GM12872 (cell line): ENCODE data around the gene CDH20.

Experiments
- TF ChIP-seq, protein P1 (sequence below): IDR thresholded peaks from 3 replicates; pipeline ENCODE4 v1.5.1; 2011; ENCODE audit warnings: low read depth, mild to moderate bottlenecking, low read length, moderate library complexity; ENCODE audit not compliant: insufficient read depth

The CDH20 gene

DNA sequence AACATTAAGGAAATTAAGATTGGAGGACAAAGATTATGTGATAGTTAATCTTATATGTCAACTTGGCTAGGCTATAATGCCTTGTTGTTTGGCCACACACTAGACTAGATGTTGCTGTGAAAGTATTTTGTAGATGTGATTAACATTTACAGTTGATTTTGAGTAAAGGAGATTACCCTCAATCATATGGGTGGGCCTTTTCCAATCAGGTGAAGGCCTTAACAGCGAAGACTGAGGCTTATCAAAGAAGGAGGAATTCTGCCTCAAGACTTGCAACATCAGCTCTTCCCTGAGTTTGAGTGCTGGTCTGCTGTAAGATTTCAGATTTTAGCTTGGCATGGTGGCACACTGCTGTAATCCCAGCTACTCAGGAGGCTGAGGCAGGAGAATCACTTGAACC lies 250.3 kb downstream of the CDH20 start:
- TF ChIP-seq, protein P1, sequence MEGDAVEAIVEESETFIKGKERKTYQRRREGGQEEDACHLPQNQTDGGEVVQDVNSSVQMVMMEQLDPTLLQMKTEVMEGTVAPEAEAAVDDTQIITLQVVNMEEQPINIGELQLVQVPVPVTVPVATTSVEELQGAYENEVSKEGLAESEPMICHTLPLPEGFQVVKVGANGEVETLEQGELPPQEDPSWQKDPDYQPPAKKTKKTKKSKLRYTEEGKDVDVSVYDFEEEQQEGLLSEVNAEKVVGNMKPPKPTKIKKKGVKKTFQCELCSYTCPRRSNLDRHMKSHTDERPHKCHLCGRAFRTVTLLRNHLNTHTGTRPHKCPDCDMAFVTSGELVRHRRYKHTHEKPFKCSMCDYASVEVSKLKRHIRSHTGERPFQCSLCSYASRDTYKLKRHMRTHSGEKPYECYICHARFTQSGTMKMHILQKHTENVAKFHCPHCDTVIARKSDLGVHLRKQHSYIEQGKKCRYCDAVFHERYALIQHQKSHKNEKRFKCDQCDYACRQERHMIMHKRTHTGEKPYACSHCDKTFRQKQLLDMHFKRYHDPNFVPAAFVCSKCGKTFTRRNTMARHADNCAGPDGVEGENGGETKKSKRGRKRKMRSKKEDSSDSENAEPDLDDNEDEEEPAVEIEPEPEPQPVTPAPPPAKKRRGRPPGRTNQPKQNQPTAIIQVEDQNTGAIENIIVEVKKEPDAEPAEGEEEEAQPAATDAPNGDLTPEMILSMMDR = no peak

DNA sequence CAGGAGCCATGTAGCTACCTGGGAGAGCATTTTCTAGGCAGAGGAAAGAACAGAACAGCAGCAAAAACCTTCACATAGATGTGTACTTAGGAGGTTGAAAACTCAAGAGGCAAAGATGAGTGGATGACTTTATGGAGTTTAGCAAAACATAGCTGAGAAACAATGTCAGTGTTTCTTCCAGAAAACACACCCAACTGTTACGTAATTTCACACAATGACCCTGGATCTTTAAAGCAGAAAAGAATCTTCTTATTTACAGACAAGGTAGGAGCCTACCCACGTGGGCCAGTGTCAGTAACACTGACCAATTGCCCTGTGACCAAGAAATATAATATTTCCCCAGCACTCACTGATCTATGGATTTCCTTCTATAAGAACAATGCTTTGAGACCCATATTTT lies 254.6 kb downstream of the CDH20 start:
- TF ChIP-seq, protein P1 = no peak

DNA sequence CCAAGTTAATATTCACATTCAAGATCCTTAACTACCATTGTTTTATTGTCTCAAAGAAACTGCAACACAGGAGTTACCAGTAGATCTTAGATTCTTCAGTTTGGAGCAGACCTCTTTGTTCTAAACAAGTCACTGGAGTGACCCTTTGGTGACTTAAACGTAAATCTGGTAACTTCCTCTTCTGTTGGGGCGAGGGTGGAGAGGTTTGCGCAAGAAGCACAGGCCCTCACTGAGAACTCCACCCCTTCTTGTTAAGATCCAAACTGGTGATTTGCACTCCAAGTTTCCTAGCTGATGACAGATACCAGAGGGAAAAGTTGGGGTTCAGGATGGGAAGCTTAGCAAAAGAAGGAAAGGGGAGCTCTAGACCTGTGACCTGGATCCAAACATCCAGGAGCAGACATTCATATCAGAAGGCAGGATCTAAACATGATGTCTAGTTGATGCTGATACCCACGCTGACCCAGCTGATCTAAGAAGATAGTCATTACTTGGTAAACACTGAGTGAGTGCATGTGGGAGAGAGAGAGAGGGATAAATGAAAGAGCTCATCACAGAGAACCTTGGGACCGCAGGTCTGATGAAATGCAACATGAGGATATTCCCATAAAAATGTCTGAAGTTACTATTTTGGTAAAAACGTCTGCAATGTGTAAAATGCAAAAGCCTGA lies 256.0 kb downstream of the CDH20 start:
- TF ChIP-seq, protein P1 = no peak

DNA sequence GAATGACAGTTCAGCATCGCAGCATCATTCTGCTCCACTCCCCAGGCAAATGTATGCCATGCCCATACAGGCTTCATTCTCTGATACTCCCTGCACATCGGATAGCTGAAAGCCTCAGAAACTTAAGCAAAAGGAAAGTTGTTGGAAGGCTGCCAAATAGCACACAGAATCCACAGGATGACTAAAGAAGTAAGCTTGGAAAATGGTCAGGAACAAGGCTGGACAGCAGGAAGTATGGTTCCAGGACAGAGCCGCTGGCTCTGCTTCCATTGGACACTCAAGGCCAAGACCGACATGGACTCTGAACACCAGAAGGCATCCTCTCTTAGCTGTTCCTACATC lies 256.5 kb downstream of the CDH20 start:
- TF ChIP-seq, protein P1 = no peak

- TF ChIP-seq, protein P1 = no peak
Observed at GRCh38 chr18:61591253-61591652, 258.0 kb downstream of the CDH20 start.

DNA sequence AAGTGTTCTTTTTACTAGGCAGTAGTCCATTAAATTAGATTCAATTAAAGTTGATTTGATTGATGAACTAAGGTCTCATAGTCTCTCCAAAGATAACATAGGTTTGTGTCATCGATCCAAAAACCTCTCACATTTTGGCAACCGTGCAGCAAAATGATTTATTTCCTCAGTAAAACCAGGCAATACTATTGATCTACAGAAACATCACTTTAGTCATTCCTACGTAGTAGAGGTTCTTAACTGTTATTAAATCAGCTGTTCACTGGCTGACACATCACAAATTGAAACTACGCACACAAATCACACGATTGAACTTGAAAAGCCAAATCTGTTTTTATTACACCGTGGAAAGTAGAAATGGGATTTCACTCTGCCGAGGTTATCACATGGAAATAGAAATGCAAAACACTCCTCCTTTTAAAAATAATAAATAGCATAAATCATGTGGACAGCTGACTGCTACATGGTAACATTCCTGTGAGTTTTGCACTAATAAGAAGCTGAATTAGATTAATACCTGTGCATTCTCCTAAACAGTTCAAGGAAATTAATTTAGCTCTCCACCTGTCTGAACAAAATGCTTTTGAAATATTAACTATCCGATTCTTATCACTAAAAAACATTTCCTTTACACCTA lies 262.5 kb downstream of the CDH20 start:
- TF ChIP-seq, protein P1 = no peak

- TF ChIP-seq, protein P1 = no peak
Observed at GRCh38 chr18:61596296-61596695, 263.1 kb downstream of the CDH20 start.

- TF ChIP-seq, protein P1 = no peak
Observed at GRCh38 chr18:61597316-61597715, 264.1 kb downstream of the CDH20 start.
